ENCODE results near the gene RNF213.
"Not testable (repeated sequence)": the region's sequence is repeated elsewhere in the genome, so short reads cannot be mapped to it uniquely, and the experiment has no call there.

The RNF213 gene

GRCh38 chr17:80388601-80389000 lies 127.9 kb downstream of the RNF213 start:
- no peak overlapping the region for H3K4me3 ChIP-seq (ENCODE audit: low read depth in 1 of 2, low read length in 2 of 2)
- no peaks in the 10 kb centered on the region for H3K27me3 ChIP-seq (ENCODE audit: low read depth, low read length)
- peaks cover 78 to 94% of the 10 kb centered on the region in 2 donors for H3K36me3 ChIP-seq (ENCODE audit: control insufficient read depth in 1 of 2, insufficient read depth in 2 of 2, low read length in 2 of 2)
- H3K4me1 ChIP-seq (ENCODE audit: control insufficient read depth in 1 of 2, insufficient read depth in 2 of 2, low read length in 2 of 2): no peaks in the 10 kb centered on the region
- H3K27ac ChIP-seq (ENCODE audit: low read length): no peak overlapping the region
- H3K9me3 ChIP-seq (ENCODE audit: control insufficient read depth in 1 of 2, low read length in 2 of 2): no peaks in the 10 kb centered on the region

DNA sequence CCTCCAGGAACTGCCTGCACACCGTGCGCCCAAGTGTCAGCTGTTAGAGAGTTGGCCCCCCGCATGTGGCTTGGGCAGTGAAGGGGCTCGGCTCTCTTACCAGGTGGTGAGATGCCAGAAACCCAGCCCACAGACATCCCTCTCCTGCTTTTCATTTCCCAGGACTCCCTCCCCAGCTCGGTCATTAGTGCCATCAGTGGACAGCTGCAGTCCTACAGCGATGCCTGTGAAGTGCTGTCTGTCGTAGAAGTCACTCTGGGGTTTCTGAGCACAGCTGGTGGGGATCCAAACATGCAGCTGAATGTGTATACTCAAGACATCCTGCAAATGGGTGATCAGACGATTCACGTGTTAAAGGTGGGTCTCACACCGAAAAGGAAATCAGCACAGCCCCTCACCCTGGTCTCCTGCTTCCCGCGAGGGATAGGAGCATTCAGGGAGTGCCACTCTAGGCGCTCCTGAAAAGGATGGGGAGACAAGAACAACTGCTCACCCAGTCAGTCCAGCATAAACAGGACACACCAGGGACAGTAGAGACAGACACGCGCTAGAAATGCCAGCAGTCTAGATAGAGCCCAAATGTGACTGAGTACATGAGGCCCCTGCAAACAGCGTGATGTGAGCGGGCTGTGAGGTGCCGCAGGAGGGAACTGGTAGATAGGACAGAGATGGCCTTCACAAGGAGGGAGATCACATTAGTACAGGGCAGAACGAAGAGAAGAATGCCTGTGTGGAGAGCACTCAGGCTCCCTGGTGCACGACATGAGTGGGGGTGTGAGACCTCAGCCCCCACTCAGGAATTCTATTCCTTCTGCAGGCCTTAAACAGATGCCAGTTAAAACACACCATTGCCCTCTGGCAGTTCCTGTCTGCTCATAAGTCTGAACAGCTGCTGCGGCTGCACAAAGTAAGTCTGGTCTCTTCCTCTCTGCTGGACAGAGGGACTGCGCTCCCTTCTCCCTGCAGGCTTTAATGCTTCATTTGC lies 128.7 kb downstream of the RNF213 start:
- Histone ChIP-seq H3K36me3 (ENCODE audit: control insufficient read depth in 1 of 2, insufficient read depth in 2 of 2, low read length in 2 of 2) (peaks cover 78 to 94% of the 10 kb centered on the region in 2 donors), H3K4me1 (ENCODE audit: control insufficient read depth in 1 of 2, insufficient read depth in 2 of 2, low read length in 2 of 2) (no peaks in the 10 kb centered on the region), H3K27ac (ENCODE audit: low read length) (no peak overlapping the region), H3K9me3 (ENCODE audit: control insufficient read depth in 1 of 2, low read length in 2 of 2) (no peaks in the 10 kb centered on the region), H3K27me3 (ENCODE audit: low read depth, low read length) (no peaks in the 10 kb centered on the region), H3K4me3 (ENCODE audit: low read depth in 1 of 2, low read length in 2 of 2) (no peak overlapping the region)

DNA sequence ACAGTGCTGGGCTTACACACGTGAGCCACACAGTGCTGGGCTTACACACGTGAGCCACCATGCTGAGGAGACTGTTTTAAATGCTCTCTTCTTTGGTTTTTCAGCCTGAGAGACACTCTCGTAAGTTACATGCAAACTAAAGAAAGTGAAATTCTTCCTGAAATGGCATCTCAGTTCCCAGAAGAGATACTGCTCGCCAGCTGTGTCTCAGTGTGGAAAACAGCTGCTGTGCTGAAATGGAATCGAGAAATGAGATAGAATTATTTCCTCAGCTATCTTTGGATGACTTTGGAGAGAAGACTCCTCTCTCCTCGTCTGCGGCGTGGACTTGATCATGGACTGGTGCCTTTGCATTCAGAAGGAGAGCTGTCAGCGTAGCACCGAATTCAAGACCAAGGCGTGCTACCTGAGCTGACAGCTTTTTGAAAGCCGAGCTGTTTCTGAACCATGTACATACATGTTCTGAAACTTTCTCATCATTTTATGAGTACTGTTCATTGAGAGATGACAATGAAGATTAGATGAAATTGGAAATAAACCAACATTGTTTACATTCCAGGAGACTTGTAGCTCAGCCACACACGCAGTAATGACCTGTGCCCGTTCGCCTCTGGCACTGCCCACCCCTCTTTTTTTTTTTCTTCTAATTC lies 132.7 kb downstream of the RNF213 start:
- peak overlapping the region; percentile 23 for H3K27ac ChIP-seq (ENCODE audit: low read length)
- peaks cover 54 to 66% of the 10 kb centered on the region in 2 donors for H3K36me3 ChIP-seq (ENCODE audit: control insufficient read depth in 1 of 2, insufficient read depth in 2 of 2, low read length in 2 of 2)
- H3K9me3 ChIP-seq (ENCODE audit: control insufficient read depth in 1 of 2, low read length in 2 of 2): no peaks in the 10 kb centered on the region
- no peak overlapping the region for H3K4me3 ChIP-seq (ENCODE audit: low read depth in 1 of 2, low read length in 2 of 2)
- H3K27me3 ChIP-seq (ENCODE audit: low read depth, low read length): no peaks in the 10 kb centered on the region
- peaks cover 0 to 11% of the 10 kb centered on the region in 2 donors for H3K4me1 ChIP-seq (ENCODE audit: control insufficient read depth in 1 of 2, insufficient read depth in 2 of 2, low read length in 2 of 2)

GRCh38 chr17:80393961-80394360 lies 133.3 kb downstream of the RNF213 start:
- Histone ChIP-seq H3K36me3 (ENCODE audit: control insufficient read depth in 1 of 2, insufficient read depth in 2 of 2, low read length in 2 of 2) (peaks cover 48 to 60% of the 10 kb centered on the region in 2 donors), H3K27ac (ENCODE audit: low read length) (peak overlapping the region; percentile 23), H3K4me3 (ENCODE audit: low read depth in 1 of 2, low read length in 2 of 2) (no peak overlapping the region), H3K27me3 (ENCODE audit: low read depth, low read length) (no peaks in the 10 kb centered on the region), H3K9me3 (ENCODE audit: control insufficient read depth in 1 of 2, low read length in 2 of 2) (no peaks in the 10 kb centered on the region), H3K4me1 (ENCODE audit: control insufficient read depth in 1 of 2, insufficient read depth in 2 of 2, low read length in 2 of 2) (peaks cover 0 to 11% of the 10 kb centered on the region in 2 donors)

DNA sequence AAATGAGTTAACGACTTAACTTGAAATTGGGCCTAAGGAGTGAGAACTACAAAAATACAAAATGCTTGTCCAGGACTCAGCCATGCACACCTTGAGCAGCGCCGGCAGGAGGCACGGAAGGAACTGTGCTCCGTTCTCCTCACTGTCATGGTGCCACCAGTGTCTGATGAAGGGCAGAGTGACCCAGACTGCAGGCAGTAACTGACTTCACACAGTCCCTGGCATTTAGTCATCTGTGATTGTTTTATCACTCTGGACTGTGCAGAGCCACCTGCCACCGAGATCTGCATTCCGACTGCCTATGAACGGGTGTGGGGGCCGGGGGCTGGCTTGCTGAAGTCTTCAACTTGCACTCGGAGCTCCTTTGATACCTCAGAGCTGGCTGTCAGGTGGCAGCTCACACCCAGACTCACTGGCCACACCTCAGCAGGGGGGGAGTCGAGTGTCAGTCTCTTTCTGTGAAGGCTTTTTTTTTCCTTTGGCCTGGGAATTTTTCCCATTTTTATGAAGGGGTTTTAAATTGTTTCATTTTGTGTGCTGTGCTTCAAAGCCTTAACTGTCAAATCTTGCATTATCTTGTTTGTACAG lies 134.1 kb downstream of the RNF213 start:
- H3K27ac ChIP-seq (ENCODE audit: low read length): no peak overlapping the region
- no peak overlapping the region for H3K4me3 ChIP-seq (ENCODE audit: low read depth in 1 of 2, low read length in 2 of 2)
- peaks cover 0 to 11% of the 10 kb centered on the region in 2 donors for H3K4me1 ChIP-seq (ENCODE audit: control insufficient read depth in 1 of 2, insufficient read depth in 2 of 2, low read length in 2 of 2)
- no peaks in the 10 kb centered on the region for H3K9me3 ChIP-seq (ENCODE audit: control insufficient read depth in 1 of 2, low read length in 2 of 2)
- H3K36me3 ChIP-seq (ENCODE audit: control insufficient read depth in 1 of 2, insufficient read depth in 2 of 2, low read length in 2 of 2): peaks cover 41 to 53% of the 10 kb centered on the region in 2 donors
- H3K27me3 ChIP-seq (ENCODE audit: low read depth, low read length): no peaks in the 10 kb centered on the region

GRCh38 chr17:80395402-80396151 lies 134.9 kb downstream of the RNF213 start:
- Histone ChIP-seq H3K9me3 (ENCODE audit: control insufficient read depth in 1 of 2, low read length in 2 of 2) (no peaks in the 10 kb centered on the region), H3K4me1 (ENCODE audit: control insufficient read depth in 1 of 2, insufficient read depth in 2 of 2, low read length in 2 of 2) (peaks cover 0 to 11% of the 10 kb centered on the region in 2 donors), H3K27ac (ENCODE audit: low read length) (no peak overlapping the region), H3K27me3 (ENCODE audit: low read depth, low read length) (no peaks in the 10 kb centered on the region), H3K36me3 (ENCODE audit: control insufficient read depth in 1 of 2, insufficient read depth in 2 of 2, low read length in 2 of 2) (peaks cover 33 to 44% of the 10 kb centered on the region in 2 donors), H3K4me3 (ENCODE audit: low read depth in 1 of 2, low read length in 2 of 2) (no peak overlapping the region)

- H3K36me3 ChIP-seq (ENCODE audit: control insufficient read depth in 1 of 2, insufficient read depth in 2 of 2, low read length in 2 of 2): peaks cover 30 to 36% of the 10 kb centered on the region in 2 donors
- H3K4me3 ChIP-seq (ENCODE audit: low read depth in 1 of 2, low read length in 2 of 2): no peak overlapping the region
- H3K27me3 ChIP-seq (ENCODE audit: low read depth, low read length): no peaks in the 10 kb centered on the region
- H3K9me3 ChIP-seq (ENCODE audit: control insufficient read depth in 1 of 2, low read length in 2 of 2): no peaks in the 10 kb centered on the region
- no peak overlapping the region for H3K27ac ChIP-seq (ENCODE audit: low read length)
- H3K4me1 ChIP-seq (ENCODE audit: control insufficient read depth in 1 of 2, insufficient read depth in 2 of 2, low read length in 2 of 2): peaks cover 0 to 11% of the 10 kb centered on the region in 2 donors
These were observed 135.7 kb downstream of the RNF213 start for GRCh38 chr17:80396157-80397033.

DNA sequence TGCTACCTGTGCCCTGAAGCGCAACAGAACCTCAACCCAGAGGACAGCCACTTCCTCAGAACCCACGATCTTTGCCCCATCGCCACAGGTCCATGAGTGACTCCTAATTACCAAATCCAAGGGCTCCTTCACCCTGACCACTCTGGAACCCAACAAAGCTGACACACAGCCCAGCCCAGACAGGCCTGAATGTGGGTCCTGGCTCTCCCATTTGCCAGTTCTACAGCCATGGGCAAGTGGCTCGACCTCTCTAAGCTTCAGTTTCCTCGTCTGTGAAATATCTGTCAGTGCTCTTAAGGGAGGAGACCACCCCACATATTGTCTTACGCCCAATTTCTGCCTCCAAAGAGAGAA lies 136.4 kb downstream of the RNF213 start:
- H3K4me3 ChIP-seq (ENCODE audit: low read depth in 1 of 2, low read length in 2 of 2): no peak overlapping the region
- no peak overlapping the region for H3K27ac ChIP-seq (ENCODE audit: low read length)
- H3K27me3 ChIP-seq (ENCODE audit: low read depth, low read length): no peaks in the 10 kb centered on the region
- no peaks in the 10 kb centered on the region for H3K9me3 ChIP-seq (ENCODE audit: control insufficient read depth in 1 of 2, low read length in 2 of 2)
- peaks cover 0 to 11% of the 10 kb centered on the region in 2 donors for H3K4me1 ChIP-seq (ENCODE audit: control insufficient read depth in 1 of 2, insufficient read depth in 2 of 2, low read length in 2 of 2)
- peaks cover 28 to 32% of the 10 kb centered on the region in 2 donors for H3K36me3 ChIP-seq (ENCODE audit: control insufficient read depth in 1 of 2, insufficient read depth in 2 of 2, low read length in 2 of 2)

DNA sequence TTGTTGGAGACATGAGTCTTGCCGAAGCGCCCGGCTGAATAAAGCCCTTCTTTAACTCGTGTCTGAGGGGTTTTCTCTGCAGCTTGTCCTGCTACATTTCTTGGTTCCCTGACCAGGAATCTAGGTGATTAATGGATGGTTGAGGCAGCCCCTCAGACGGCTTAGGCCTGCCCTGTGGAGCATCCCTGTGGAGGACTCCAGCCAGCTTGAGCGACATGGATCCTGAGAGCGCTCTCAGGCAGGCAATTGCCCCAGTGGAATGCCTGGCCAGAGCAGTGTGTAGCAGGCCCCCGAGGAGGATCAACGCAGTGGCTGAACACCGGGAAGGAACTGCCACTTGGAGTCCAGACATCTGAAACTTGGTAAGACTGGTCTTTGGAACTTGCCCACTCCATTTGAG lies 137.0 kb downstream of the RNF213 start:
- no peaks in the 10 kb centered on the region for H3K9me3 ChIP-seq (ENCODE audit: control insufficient read depth in 1 of 2, low read length in 2 of 2)
- H3K4me3 ChIP-seq (ENCODE audit: low read depth in 1 of 2, low read length in 2 of 2): no peak overlapping the region
- no peaks in the 10 kb centered on the region for H3K27me3 ChIP-seq (ENCODE audit: low read depth, low read length)
- H3K36me3 ChIP-seq (ENCODE audit: control insufficient read depth in 1 of 2, insufficient read depth in 2 of 2, low read length in 2 of 2): peaks cover 24 to 28% of the 10 kb centered on the region in 2 donors
- no peak overlapping the region for H3K27ac ChIP-seq (ENCODE audit: low read length)
- peaks cover 0 to 11% of the 10 kb centered on the region in 2 donors for H3K4me1 ChIP-seq (ENCODE audit: control insufficient read depth in 1 of 2, insufficient read depth in 2 of 2, low read length in 2 of 2)

- not testable (repeated sequence) for H3K36me3 ChIP-seq (ENCODE audit: control insufficient read depth in 1 of 2, insufficient read depth in 2 of 2, low read length in 2 of 2); H3K9me3 ChIP-seq (ENCODE audit: control insufficient read depth in 1 of 2, low read length in 2 of 2); H3K4me3 ChIP-seq (ENCODE audit: low read depth in 1 of 2, low read length in 2 of 2); H3K4me1 ChIP-seq (ENCODE audit: control insufficient read depth in 1 of 2, insufficient read depth in 2 of 2, low read length in 2 of 2); H3K27me3 ChIP-seq (ENCODE audit: low read depth, low read length); H3K27ac ChIP-seq (ENCODE audit: low read length)
These were observed 140.4 kb downstream of the RNF213 start for GRCh38 chr17:80401086-80401485.

Measured in muscle layer of duodenum (tissue), 2 donors.